ENCODE data around the gene DAGLA. TPM values are rescaled to one million over a fixed set of nuclear protein-coding genes. Genes with fewer than 3 reads are reported as not detected.

DAGLA gene
- total RNA-seq, 4 donors from 2014 or later, result 1.1 to 3.2 (median 1.8) TPM

GRCh38 chr11:61719978-61720377 lies 39.8 kb downstream of the DAGLA start:
- no peak for TF ChIP-seq CTCF (IDR thresholded peaks at IDR 0.05; ENCODE audit: low read depth)

- TF ChIP-seq CTCF (IDR thresholded peaks at IDR 0.05; ENCODE audit: low read depth), result no peak
These were observed 40.4 kb downstream of the DAGLA start for GRCh38 chr11:61720597-61720996.

- no peak for TF ChIP-seq CTCF (IDR thresholded peaks at IDR 0.05; ENCODE audit: low read depth)
These were observed 44.2 kb downstream of the DAGLA start for GRCh38 chr11:61724437-61724836.

GRCh38 chr11:61725781-61726231 lies 45.6 kb downstream of the DAGLA start:
- TF ChIP-seq CTCF (IDR thresholded peaks at IDR 0.05; ENCODE audit: low read depth), result no peak

- TF ChIP-seq CTCF (IDR thresholded peaks at IDR 0.05; ENCODE audit: low read depth), result no peak
These were observed 46.6 kb downstream of the DAGLA start for GRCh38 chr11:61726775-61727174.

- TF ChIP-seq CTCF (IDR thresholded peaks at IDR 0.05; ENCODE audit: low read depth), result no peak
These were observed 47.2 kb downstream of the DAGLA start for GRCh38 chr11:61727401-61727811.

GRCh38 chr11:61728066-61728939 lies 48.1 kb downstream of the DAGLA start:
- no peak for TF ChIP-seq CTCF (IDR thresholded peaks at IDR 0.05; ENCODE audit: low read depth)

Measured in subcutaneous adipose tissue (tissue), 4 donors.